SK-N-MC (cell line): Measurements from ENCODE around the gene TRIM68.

Experiments
- EZH2 ChIP-seq: fragments of 200-600 bp; sonication (generic); IDR thresholded peaks from one replicate; pipeline ENCODE4 v1.6.1; 2017; ENCODE audit warnings: antibody characterized with exemption
- POLR2AphosphoS5 ChIP-seq: IDR thresholded peaks from 2 replicates; pipeline ENCODE4 v1.6.1; 2012; ENCODE audit warnings: mild to moderate bottlenecking, low read depth, low read length, borderline replicate concordance

DNA sequence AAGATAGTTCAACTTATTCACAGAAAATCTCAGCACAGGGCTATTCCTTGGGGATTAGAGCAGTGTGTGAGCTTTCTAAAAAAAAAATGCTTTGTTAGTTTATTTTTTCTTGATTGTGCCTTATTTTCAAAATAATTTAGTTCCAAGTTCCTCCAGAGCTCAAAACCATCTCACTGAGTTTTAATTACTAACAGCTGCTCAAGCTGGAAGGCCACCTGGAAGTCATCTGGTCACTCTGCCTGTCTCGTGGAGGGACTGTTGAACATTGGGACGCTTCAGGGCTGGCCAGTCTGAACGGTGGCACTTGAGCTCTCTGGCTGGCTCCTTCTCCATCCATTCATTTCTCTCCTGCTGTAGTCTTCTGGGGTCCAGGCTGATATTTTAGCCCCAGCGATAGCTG, 39.7 kb upstream of the TRIM68 start:
- TF ChIP-seq POLR2AphosphoS5: no peak
- no peak for TF ChIP-seq EZH2
